Activated effector memory CD4-positive, alpha-beta T cell treated with anti-CD3 and anti-CD28 coated beads, Interleukin-2, amount 50 U/mL, for 16 hours (primary cell): ENCODE results near the gene GDI2.

Source experiments
- DNase-seq: peaks from one replicate; pipeline ENCODE4 v3.0.0-alpha.2; 2020

The GDI2 gene

GRCh38 chr10:5738427-5738826, 74.8 kb downstream of the GDI2 start:
- DNase-seq, result no peak

GRCh38 chr10:5737352-5737751, 75.9 kb downstream of the GDI2 start:
- DNase-seq, result no peak

GRCh38 chr10:5736591-5736990, 76.6 kb downstream of the GDI2 start:
- DNase-seq, result no peak

- DNase-seq, result no peak
Measured at GRCh38 chr10:5735119-5735518, 78.1 kb downstream of the GDI2 start.

- no peak for DNase-seq
Measured at GRCh38 chr10:5732141-5732540, 81.1 kb downstream of the GDI2 start.

- DNase-seq, result no peak
Measured at GRCh38 chr10:5731559-5731958, 81.7 kb downstream of the GDI2 start.

- no peak for DNase-seq
Measured at GRCh38 chr10:5730766-5731165, 82.5 kb downstream of the GDI2 start.

- no peak for DNase-seq
Measured at GRCh38 chr10:5723692-5724091, 89.5 kb downstream of the GDI2 start.

GRCh38 chr10:5720182-5720581, 93.1 kb downstream of the GDI2 start:
- no peak for DNase-seq

- no peak for DNase-seq
Measured at GRCh38 chr10:5719546-5719945, 93.7 kb downstream of the GDI2 start.
